ENCODE data around the gene CLSTN1. TPM values are rescaled to one million over a fixed set of nuclear protein-coding genes. Genes with fewer than 3 reads are reported as not detected.

CLSTN1 gene
- total and polyA plus RNA-seq, 2 of the 8 experiments (the other 6 are each of a cell fraction or from before 2014, with no cell fraction given): 34.2 to 97.4 TPM

GRCh38 chr1:9871707-9872425, 48.1 kb upstream of the CLSTN1 start (continued):
- no peak for TF ChIP-seq CHD7 (IDR thresholded peaks at IDR 0.05; ENCODE audit: insufficient replicate concordance, low read length)
- TF ChIP-seq RAD21 (IDR thresholded peaks at IDR 0.05 in 1 of 2, conservative IDR thresholded peaks at IDR 0.05 in 1 of 2; ENCODE audit: low read depth in 2 of 2, low read length in 2 of 2): no peak
- no peak for TF ChIP-seq BRCA1 (IDR thresholded peaks at IDR 0.05; ENCODE audit: low read depth, low read length)
- TF ChIP-seq KDM4A (IDR thresholded peaks at IDR 0.05; ENCODE audit: low read depth, low read length, severe bottlenecking): no peak
- no peak for TF ChIP-seq GTF2F1 (IDR thresholded peaks at IDR 0.05; ENCODE audit: borderline replicate concordance, low read depth, low read length)
- no peak for TF ChIP-seq EP300 (IDR thresholded peaks at IDR 0.05; ENCODE audit: borderline replicate concordance in 1 of 2, low read depth in 2 of 2, low read length in 2 of 2)
- TF ChIP-seq CEBPB (IDR thresholded peaks at IDR 0.05; ENCODE audit: low read depth, low read length): no peak
- no peak for TF ChIP-seq RFX5 (IDR thresholded peaks at IDR 0.05; ENCODE audit: borderline replicate concordance, low read depth, low read length)
- no peak for TF ChIP-seq POLR2AphosphoS5 (IDR thresholded peaks at IDR 0.05; ENCODE audit: low read depth, low read length)

All from H1 (cell line).